ENCODE data around the gene RPUSD1.

RPUSD1 gene

GRCh38 chr16:785563-786535 is 2.3 kb downstream of the RPUSD1 start:
- Histone ChIP-seq H3K4me3 (no peak overlapping the region), H3K27ac (no peak overlapping the region), H3K27me3 (peaks cover 0 to 33% of the 10 kb centered on the region in 2 donors), H3K9me3 (no peaks in the 10 kb centered on the region), H3K36me3 (peaks cover 0 to 9% (median 0%) of the 10 kb centered on the region in 3 donors), H3K4me1 (peaks cover 0 to 49% (median 21%) of the 10 kb centered on the region in 4 donors)
- peak; percentile 55 to 60 for TF ChIP-seq CTCF (IDR thresholded peaks at IDR 0.05)
- intact Hi-C loops (cut with DNase I; ENCODE audit: low total_unique reads), result loop anchor here (2.0 kb wide), 1 partner anchor 73 kb away; no protein-coding TSS in a partner anchor
- peak in 1 of 2 donors; percentile 38 for DNase-seq

GRCh38 chr16:784431-784830 is 3.8 kb downstream of the RPUSD1 start:
- DNase-seq, result no peak
- no peaks in the 10 kb centered on the region for H3K9me3 ChIP-seq
- no peak for TF ChIP-seq CTCF (IDR thresholded peaks at IDR 0.05)
- peaks cover 0 to 47% (median 19%) of the 10 kb centered on the region in 4 donors for H3K4me1 ChIP-seq
- no peak overlapping the region for H3K27ac ChIP-seq
- peaks cover 0 to 47% of the 10 kb centered on the region in 2 donors for H3K27me3 ChIP-seq
- H3K4me3 ChIP-seq, result no peak overlapping the region
- intact Hi-C loops (cut with DNase I; ENCODE audit: low total_unique reads), result no loop called here
- H3K36me3 ChIP-seq, result peaks cover 0 to 9% (median 0%) of the 10 kb centered on the region in 3 donors

- no peak for DNase-seq
- H3K27ac ChIP-seq, result no peak overlapping the region
- H3K27me3 ChIP-seq, result peaks cover 0 to 55% of the 10 kb centered on the region in 2 donors
- peaks cover 0 to 9% (median 0%) of the 10 kb centered on the region in 3 donors for H3K36me3 ChIP-seq
- TF ChIP-seq CTCF (IDR thresholded peaks at IDR 0.05), result no peak
- intact Hi-C loops (cut with DNase I; ENCODE audit: low total_unique reads), result no loop called here
- H3K4me3 ChIP-seq, result no peak overlapping the region
- peaks cover 0 to 38% (median 11%) of the 10 kb centered on the region in 4 donors for H3K4me1 ChIP-seq
- H3K9me3 ChIP-seq, result no peaks in the 10 kb centered on the region
These were observed 4.6 kb downstream of the RPUSD1 start for GRCh38 chr16:783404-784161.

GRCh38 chr16:782766-783403 is 5.3 kb downstream of the RPUSD1 start:
- Histone ChIP-seq H3K4me3 (no peak overlapping the region), H3K4me1 (peaks cover 0 to 37% (median 11%) of the 10 kb centered on the region in 4 donors), H3K27me3 (peaks cover 0 to 62% of the 10 kb centered on the region in 2 donors), H3K36me3 (peaks cover 0 to 9% (median 0%) of the 10 kb centered on the region in 3 donors), H3K9me3 (no peaks in the 10 kb centered on the region), H3K27ac (no peak overlapping the region)
- no peak for TF ChIP-seq CTCF (IDR thresholded peaks at IDR 0.05)
- no peak for DNase-seq
- intact Hi-C loops (cut with DNase I; ENCODE audit: low total_unique reads), result no loop called here

GRCh38 chr16:782258-782657 is 5.9 kb downstream of the RPUSD1 start:
- H3K4me1 ChIP-seq, result peaks cover 0 to 30% (median 5%) of the 10 kb centered on the region in 4 donors
- DNase-seq, result no peak
- TF ChIP-seq CTCF (IDR thresholded peaks at IDR 0.05), result no peak
- H3K4me3 ChIP-seq, result no peak overlapping the region
- peaks cover 0 to 63% of the 10 kb centered on the region in 2 donors for H3K27me3 ChIP-seq
- no peaks in the 10 kb centered on the region for H3K9me3 ChIP-seq
- H3K36me3 ChIP-seq, result peaks cover 0 to 9% (median 0%) of the 10 kb centered on the region in 3 donors
- no peak overlapping the region for H3K27ac ChIP-seq
- intact Hi-C loops (cut with DNase I; ENCODE audit: low total_unique reads), result no loop called here

All from tibial artery (tissue), 4 donors.